ENCODE results near the gene SCN5A.
"Not testable (repeated sequence)": the region's sequence is repeated elsewhere in the genome, so short reads cannot be mapped to it uniquely, and the experiment has no call there.

SCN5A gene

GRCh38 chr3:38573111-38573510 is 76.4 kb downstream of the SCN5A start:
- no CpG with 5 or more reads among the region's 3 CpGs for WGBS (ENCODE audit: insufficient coverage)
- H3K9me3 ChIP-seq (ENCODE audit: control extremely low read depth in 1 of 5, control insufficient read depth in 4 of 5, insufficient read depth in 2 of 5, low read depth in 1 of 5, low read length in 4 of 5): peaks cover 0 to 1% (median 0%) of the 10 kb centered on the region in 5 experiments
- no peak overlapping the region for H3K4me3 ChIP-seq (ENCODE audit: control insufficient read depth in 1 of 7, extremely low read depth in 1 of 7, insufficient read depth in 4 of 7, low read depth in 2 of 7, low read length in 6 of 7)
- ChIA-PET CTCF (no interaction called here), POLR2A (no interaction called here)
- no peaks in the 10 kb centered on the region for H3K4me1 ChIP-seq (ENCODE audit: control extremely low read depth in 1 of 4, control insufficient read depth in 4 of 4, insufficient read depth in 4 of 4, low read length in 3 of 4)
- H3K27me3 ChIP-seq (replicated peaks in 2 of 5; ENCODE audit: control insufficient read depth in 4 of 5, insufficient read depth in 5 of 5, low read length in 4 of 5): no peaks in the 10 kb centered on the region
- H3K27ac ChIP-seq (ENCODE audit: insufficient read depth in 1 of 2, low read depth in 1 of 2, low read length in 2 of 2, poor library complexity in 1 of 2, severe bottlenecking in 2 of 2): no peak overlapping the region
- H3K36me3 ChIP-seq (ENCODE audit: control insufficient read depth in 4 of 4, insufficient read depth in 4 of 4, low read length in 3 of 4): no peaks in the 10 kb centered on the region
- no peak for DNase-seq

DNA sequence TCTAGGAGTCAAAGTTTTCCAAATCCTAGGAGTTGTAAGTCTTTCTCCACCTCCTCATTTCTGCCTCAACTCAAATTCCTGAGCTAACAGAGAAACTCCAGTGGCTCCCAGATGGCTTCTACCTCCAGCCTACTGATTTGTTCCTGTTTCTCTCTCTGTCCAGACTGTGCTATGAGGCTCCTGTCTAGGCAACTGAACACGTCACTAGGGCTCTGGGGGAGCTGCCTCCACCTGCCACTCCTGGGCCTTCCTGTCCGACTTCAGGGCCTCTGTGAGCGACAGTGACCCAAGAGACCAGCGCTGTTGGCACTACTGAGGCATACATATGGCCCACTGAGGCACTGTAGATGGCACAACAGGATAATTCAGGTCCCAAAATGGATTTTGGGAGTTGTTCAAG is 82.0 kb downstream of the SCN5A start:
- DNase-seq: no peak
- Histone ChIP-seq H3K27ac (ENCODE audit: insufficient read depth in 1 of 2, low read depth in 1 of 2, low read length in 2 of 2, poor library complexity in 1 of 2, severe bottlenecking in 2 of 2) (no peak overlapping the region), H3K27me3 (replicated peaks in 2 of 5; ENCODE audit: control insufficient read depth in 4 of 5, insufficient read depth in 5 of 5, low read length in 4 of 5) (no peaks in the 10 kb centered on the region), H3K4me1 (ENCODE audit: control extremely low read depth in 1 of 4, control insufficient read depth in 4 of 4, insufficient read depth in 4 of 4, low read length in 3 of 4) (no peaks in the 10 kb centered on the region), H3K4me3 (ENCODE audit: control insufficient read depth in 1 of 7, extremely low read depth in 1 of 7, insufficient read depth in 4 of 7, low read depth in 2 of 7, low read length in 6 of 7) (no peak overlapping the region), H3K9me3 (ENCODE audit: control extremely low read depth in 1 of 5, control insufficient read depth in 4 of 5, insufficient read depth in 2 of 5, low read depth in 1 of 5, low read length in 4 of 5) (no peaks in the 10 kb centered on the region), H3K36me3 (ENCODE audit: control insufficient read depth in 4 of 4, insufficient read depth in 4 of 4, low read length in 3 of 4) (no peaks in the 10 kb centered on the region)
- ChIA-PET CTCF (no interaction called here), POLR2A (no interaction called here)
- WGBS (ENCODE audit: insufficient coverage): 95% methylated on average over 3 of the region's 4 CpGs

- POLR2A ChIA-PET: not testable (repeated sequence)
- CTCF ChIA-PET: interaction anchor here (0.6 kb wide), 1 partner anchor 728 kb away, joined by 3 read pairs; no protein-coding TSS in a partner anchor
These were observed 82.7 kb downstream of the SCN5A start for GRCh38 chr3:38566794-38567193.

DNA sequence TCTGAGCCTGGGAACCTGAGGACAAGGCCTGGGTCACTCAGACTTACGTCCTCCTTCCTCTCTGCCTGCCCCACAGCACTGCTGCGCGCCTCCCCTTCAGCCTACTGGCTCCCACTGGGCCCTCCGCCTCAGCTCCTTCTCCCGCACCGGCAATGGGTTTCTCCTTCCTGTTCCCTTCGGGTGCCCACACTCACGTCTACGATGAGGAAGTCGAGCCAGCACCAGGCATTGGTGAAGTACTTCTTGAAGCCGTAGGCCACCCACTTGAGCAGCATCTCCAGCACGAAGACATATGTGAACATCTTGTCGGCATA is 83.3 kb downstream of the SCN5A start:
- no peak overlapping the region for H3K4me3 ChIP-seq (ENCODE audit: control insufficient read depth in 1 of 7, extremely low read depth in 1 of 7, insufficient read depth in 4 of 7, low read depth in 2 of 7, low read length in 6 of 7)
- no peak for DNase-seq
- no peaks in the 10 kb centered on the region for H3K4me1 ChIP-seq (ENCODE audit: control extremely low read depth in 1 of 4, control insufficient read depth in 4 of 4, insufficient read depth in 4 of 4, low read length in 3 of 4)
- no peak overlapping the region for H3K27ac ChIP-seq (ENCODE audit: insufficient read depth in 1 of 2, low read depth in 1 of 2, low read length in 2 of 2, poor library complexity in 1 of 2, severe bottlenecking in 2 of 2)
- ChIA-PET CTCF (interaction anchor here (0.8 kb wide), 1 partner anchor 44 kb away, joined by 3 read pairs; no protein-coding TSS in a partner anchor), POLR2A (no interaction called here)
- H3K9me3 ChIP-seq (ENCODE audit: control extremely low read depth in 1 of 5, control insufficient read depth in 4 of 5, insufficient read depth in 2 of 5, low read depth in 1 of 5, low read length in 4 of 5): no peaks in the 10 kb centered on the region
- no peaks in the 10 kb centered on the region for H3K36me3 ChIP-seq (ENCODE audit: control insufficient read depth in 4 of 4, insufficient read depth in 4 of 4, low read length in 3 of 4)
- H3K27me3 ChIP-seq (replicated peaks in 2 of 5; ENCODE audit: control insufficient read depth in 4 of 5, insufficient read depth in 5 of 5, low read length in 4 of 5): no peaks in the 10 kb centered on the region
- WGBS (ENCODE audit: insufficient coverage): 82% methylated on average over 13 of the region's 13 CpGs

More at GRCh38 chr3:38566794-38567193, 82.7 kb downstream of the SCN5A start:
- 73% methylated on average over 5 of the region's 7 CpGs for WGBS (ENCODE audit: insufficient coverage)
- not testable (repeated sequence) for H3K27me3 ChIP-seq (replicated peaks in 2 of 5; ENCODE audit: control insufficient read depth in 4 of 5, insufficient read depth in 5 of 5, low read length in 4 of 5); H3K4me1 ChIP-seq (ENCODE audit: control extremely low read depth in 1 of 4, control insufficient read depth in 4 of 4, insufficient read depth in 4 of 4, low read length in 3 of 4); H3K4me3 ChIP-seq (ENCODE audit: control insufficient read depth in 1 of 7, extremely low read depth in 1 of 7, insufficient read depth in 4 of 7, low read depth in 2 of 7, low read length in 6 of 7); H3K9me3 ChIP-seq (ENCODE audit: control extremely low read depth in 1 of 5, control insufficient read depth in 4 of 5, insufficient read depth in 2 of 5, low read depth in 1 of 5, low read length in 4 of 5); DNase-seq; H3K27ac ChIP-seq (ENCODE audit: insufficient read depth in 1 of 2, low read depth in 1 of 2, low read length in 2 of 2, poor library complexity in 1 of 2, severe bottlenecking in 2 of 2); H3K36me3 ChIP-seq (ENCODE audit: control insufficient read depth in 4 of 4, insufficient read depth in 4 of 4, low read length in 3 of 4)

- no peaks in the 10 kb centered on the region for H3K36me3 ChIP-seq (ENCODE audit: control insufficient read depth in 4 of 4, insufficient read depth in 4 of 4, low read length in 3 of 4)
- H3K4me3 ChIP-seq (ENCODE audit: control insufficient read depth in 1 of 7, extremely low read depth in 1 of 7, insufficient read depth in 4 of 7, low read depth in 2 of 7, low read length in 6 of 7): no peak overlapping the region
- no peaks in the 10 kb centered on the region for H3K9me3 ChIP-seq (ENCODE audit: control extremely low read depth in 1 of 5, control insufficient read depth in 4 of 5, insufficient read depth in 2 of 5, low read depth in 1 of 5, low read length in 4 of 5)
- CTCF ChIA-PET: interaction anchor here (0.8 to 1.1 kb wide), 2 partner anchors 44 kb away, joined by 3 read pairs; no protein-coding TSS in a partner anchor
- no peaks in the 10 kb centered on the region for H3K27me3 ChIP-seq (replicated peaks in 2 of 5; ENCODE audit: control insufficient read depth in 4 of 5, insufficient read depth in 5 of 5, low read length in 4 of 5)
- POLR2A ChIA-PET: no interaction called here
- 98% methylated on average over 13 of the region's 13 CpGs for WGBS (ENCODE audit: insufficient coverage)
- H3K4me1 ChIP-seq (ENCODE audit: control extremely low read depth in 1 of 4, control insufficient read depth in 4 of 4, insufficient read depth in 4 of 4, low read length in 3 of 4): no peaks in the 10 kb centered on the region
- DNase-seq: no peak
- no peak overlapping the region for H3K27ac ChIP-seq (ENCODE audit: insufficient read depth in 1 of 2, low read depth in 1 of 2, low read length in 2 of 2, poor library complexity in 1 of 2, severe bottlenecking in 2 of 2)
These were observed 83.9 kb downstream of the SCN5A start for GRCh38 chr3:38565339-38566214.

DNA sequence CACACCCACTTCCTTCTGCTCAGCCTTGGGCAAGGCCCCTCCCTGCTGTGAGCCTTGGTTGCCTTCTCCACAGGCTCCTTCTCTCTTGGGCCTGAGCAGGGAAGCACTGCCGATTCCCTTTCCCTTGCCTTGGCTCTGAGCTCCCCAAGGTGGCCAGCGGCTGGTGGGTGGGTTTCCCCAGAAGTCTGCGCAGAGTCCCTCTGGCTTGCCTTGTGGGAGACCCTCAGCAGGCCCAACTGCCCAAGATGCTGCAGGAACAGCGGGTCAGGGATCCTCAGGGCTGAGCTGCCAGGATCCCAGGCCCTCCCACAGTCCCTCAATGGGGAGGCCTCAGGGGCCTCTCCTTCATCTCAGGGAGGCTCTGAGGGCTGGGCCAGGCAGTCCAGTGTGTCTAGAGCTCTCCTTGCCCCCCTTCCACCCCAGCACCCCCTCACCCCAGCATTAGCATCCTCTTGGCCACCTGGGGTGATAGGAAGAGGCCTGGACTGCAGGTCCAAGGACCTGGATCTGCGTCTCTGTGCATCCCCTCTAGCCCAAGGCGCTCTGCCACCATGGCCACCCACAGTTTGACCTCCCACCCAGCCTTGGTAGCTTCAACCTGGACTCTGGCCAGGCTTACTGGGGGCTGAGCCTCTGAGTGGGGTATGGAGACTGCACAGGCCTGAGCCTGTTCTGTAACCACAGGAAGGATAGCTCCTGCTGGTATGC is 84.7 kb downstream of the SCN5A start:
- CTCF ChIA-PET: interaction anchor here (1.1 kb wide), 1 partner anchor 43 kb away, joined by 3 read pairs; no protein-coding TSS in a partner anchor
- H3K36me3 ChIP-seq (ENCODE audit: control insufficient read depth in 4 of 4, insufficient read depth in 4 of 4, low read length in 3 of 4): no peaks in the 10 kb centered on the region
- POLR2A ChIA-PET: no interaction called here
- H3K4me1 ChIP-seq (ENCODE audit: control extremely low read depth in 1 of 4, control insufficient read depth in 4 of 4, insufficient read depth in 4 of 4, low read length in 3 of 4): no peaks in the 10 kb centered on the region
- no peak overlapping the region for H3K27ac ChIP-seq (ENCODE audit: insufficient read depth in 1 of 2, low read depth in 1 of 2, low read length in 2 of 2, poor library complexity in 1 of 2, severe bottlenecking in 2 of 2)
- H3K9me3 ChIP-seq (ENCODE audit: control extremely low read depth in 1 of 5, control insufficient read depth in 4 of 5, insufficient read depth in 2 of 5, low read depth in 1 of 5, low read length in 4 of 5): no peaks in the 10 kb centered on the region
- DNase-seq: no peak
- no peak overlapping the region for H3K4me3 ChIP-seq (ENCODE audit: control insufficient read depth in 1 of 7, extremely low read depth in 1 of 7, insufficient read depth in 4 of 7, low read depth in 2 of 7, low read length in 6 of 7)
- no peaks in the 10 kb centered on the region for H3K27me3 ChIP-seq (replicated peaks in 2 of 5; ENCODE audit: control insufficient read depth in 4 of 5, insufficient read depth in 5 of 5, low read length in 4 of 5)
- WGBS (ENCODE audit: insufficient coverage): 92% methylated on average over 4 of the region's 6 CpGs

GRCh38 chr3:38563886-38564270 is 85.6 kb downstream of the SCN5A start:
- Histone ChIP-seq H3K4me1 (ENCODE audit: control extremely low read depth in 1 of 4, control insufficient read depth in 4 of 4, insufficient read depth in 4 of 4, low read length in 3 of 4) (no peaks in the 10 kb centered on the region), H3K36me3 (ENCODE audit: control insufficient read depth in 4 of 4, insufficient read depth in 4 of 4, low read length in 3 of 4) (no peaks in the 10 kb centered on the region), H3K27me3 (replicated peaks in 2 of 5; ENCODE audit: control insufficient read depth in 4 of 5, insufficient read depth in 5 of 5, low read length in 4 of 5) (no peaks in the 10 kb centered on the region), H3K4me3 (ENCODE audit: control insufficient read depth in 1 of 7, extremely low read depth in 1 of 7, insufficient read depth in 4 of 7, low read depth in 2 of 7, low read length in 6 of 7) (no peak overlapping the region), H3K27ac (ENCODE audit: insufficient read depth in 1 of 2, low read depth in 1 of 2, low read length in 2 of 2, poor library complexity in 1 of 2, severe bottlenecking in 2 of 2) (no peak overlapping the region), H3K9me3 (ENCODE audit: control extremely low read depth in 1 of 5, control insufficient read depth in 4 of 5, insufficient read depth in 2 of 5, low read depth in 1 of 5, low read length in 4 of 5) (no peaks in the 10 kb centered on the region)
- POLR2A ChIA-PET: no interaction called here
- no peak for DNase-seq
- WGBS (ENCODE audit: insufficient coverage): 94% methylated on average over 10 of the region's 10 CpGs
- CTCF ChIA-PET: no interaction called here

Measured in common myeloid progenitor, CD34-positive (primary cell).